Measurements from ENCODE around the gene ATL3.

DNA sequence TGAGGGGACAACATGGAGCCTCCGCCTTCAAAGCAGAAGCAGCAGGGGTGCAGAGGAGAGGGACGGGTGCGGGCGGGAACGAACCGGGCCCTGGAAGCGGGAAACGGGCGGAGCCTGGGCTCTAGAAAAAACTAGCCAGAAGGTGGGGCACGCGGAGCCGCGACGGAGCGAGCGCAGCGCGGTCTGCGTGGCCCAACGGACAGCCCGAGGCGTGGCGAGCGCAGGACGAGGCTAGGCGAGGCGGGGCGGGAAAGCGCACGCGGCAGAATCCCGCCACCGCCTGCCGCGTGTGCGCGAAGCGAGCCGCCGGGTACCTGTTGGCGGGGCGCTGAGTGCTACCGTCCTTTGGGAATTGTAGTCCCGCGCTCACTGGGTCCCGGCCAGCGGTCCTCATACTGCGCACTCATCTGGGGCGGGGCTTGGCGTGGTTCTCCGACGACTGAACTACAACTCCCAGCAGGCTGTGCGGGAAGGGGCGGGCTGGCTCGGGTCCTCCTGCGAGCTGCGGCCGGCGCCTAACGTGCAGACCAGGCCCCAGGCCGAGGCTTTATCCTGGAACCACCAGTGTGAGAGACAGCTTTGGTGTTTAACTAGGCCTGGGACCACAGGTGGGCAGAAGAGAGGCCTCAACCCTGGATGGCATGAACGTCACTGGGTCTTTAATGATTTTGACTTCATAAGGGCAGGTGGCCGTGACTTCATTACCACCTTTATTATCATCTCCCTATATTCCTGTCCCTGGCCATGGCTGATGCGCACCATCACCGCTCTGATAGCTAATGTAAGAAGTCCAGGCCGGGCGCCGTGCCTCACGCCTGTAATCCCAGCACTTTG is at the start of gene ATL3:
- TF ChIP-seq PRDM6 (tag by site-specific recombination; IDR thresholded peaks at IDR 0.05) (no peak), GFI1B (tag by site-specific recombination; IDR thresholded peaks at IDR 0.05) (no peak), ZNF530 (tag by site-specific recombination; IDR thresholded peaks at IDR 0.05; ENCODE audit: low read depth) (no peak), ZFP69B (tag by site-specific recombination; IDR thresholded peaks at IDR 0.05) (peak; percentile 60; the same call in 1 of the 2 replicates), YY2 (tag by site-specific recombination; IDR thresholded peaks at IDR 0.05) (no peak)
- TF ChIP-seq, protein P1, sequence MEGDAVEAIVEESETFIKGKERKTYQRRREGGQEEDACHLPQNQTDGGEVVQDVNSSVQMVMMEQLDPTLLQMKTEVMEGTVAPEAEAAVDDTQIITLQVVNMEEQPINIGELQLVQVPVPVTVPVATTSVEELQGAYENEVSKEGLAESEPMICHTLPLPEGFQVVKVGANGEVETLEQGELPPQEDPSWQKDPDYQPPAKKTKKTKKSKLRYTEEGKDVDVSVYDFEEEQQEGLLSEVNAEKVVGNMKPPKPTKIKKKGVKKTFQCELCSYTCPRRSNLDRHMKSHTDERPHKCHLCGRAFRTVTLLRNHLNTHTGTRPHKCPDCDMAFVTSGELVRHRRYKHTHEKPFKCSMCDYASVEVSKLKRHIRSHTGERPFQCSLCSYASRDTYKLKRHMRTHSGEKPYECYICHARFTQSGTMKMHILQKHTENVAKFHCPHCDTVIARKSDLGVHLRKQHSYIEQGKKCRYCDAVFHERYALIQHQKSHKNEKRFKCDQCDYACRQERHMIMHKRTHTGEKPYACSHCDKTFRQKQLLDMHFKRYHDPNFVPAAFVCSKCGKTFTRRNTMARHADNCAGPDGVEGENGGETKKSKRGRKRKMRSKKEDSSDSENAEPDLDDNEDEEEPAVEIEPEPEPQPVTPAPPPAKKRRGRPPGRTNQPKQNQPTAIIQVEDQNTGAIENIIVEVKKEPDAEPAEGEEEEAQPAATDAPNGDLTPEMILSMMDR (tag by site-specific recombination; IDR thresholded peaks at IDR 0.05) = no peak
- TF ChIP-seq, protein P2, sequence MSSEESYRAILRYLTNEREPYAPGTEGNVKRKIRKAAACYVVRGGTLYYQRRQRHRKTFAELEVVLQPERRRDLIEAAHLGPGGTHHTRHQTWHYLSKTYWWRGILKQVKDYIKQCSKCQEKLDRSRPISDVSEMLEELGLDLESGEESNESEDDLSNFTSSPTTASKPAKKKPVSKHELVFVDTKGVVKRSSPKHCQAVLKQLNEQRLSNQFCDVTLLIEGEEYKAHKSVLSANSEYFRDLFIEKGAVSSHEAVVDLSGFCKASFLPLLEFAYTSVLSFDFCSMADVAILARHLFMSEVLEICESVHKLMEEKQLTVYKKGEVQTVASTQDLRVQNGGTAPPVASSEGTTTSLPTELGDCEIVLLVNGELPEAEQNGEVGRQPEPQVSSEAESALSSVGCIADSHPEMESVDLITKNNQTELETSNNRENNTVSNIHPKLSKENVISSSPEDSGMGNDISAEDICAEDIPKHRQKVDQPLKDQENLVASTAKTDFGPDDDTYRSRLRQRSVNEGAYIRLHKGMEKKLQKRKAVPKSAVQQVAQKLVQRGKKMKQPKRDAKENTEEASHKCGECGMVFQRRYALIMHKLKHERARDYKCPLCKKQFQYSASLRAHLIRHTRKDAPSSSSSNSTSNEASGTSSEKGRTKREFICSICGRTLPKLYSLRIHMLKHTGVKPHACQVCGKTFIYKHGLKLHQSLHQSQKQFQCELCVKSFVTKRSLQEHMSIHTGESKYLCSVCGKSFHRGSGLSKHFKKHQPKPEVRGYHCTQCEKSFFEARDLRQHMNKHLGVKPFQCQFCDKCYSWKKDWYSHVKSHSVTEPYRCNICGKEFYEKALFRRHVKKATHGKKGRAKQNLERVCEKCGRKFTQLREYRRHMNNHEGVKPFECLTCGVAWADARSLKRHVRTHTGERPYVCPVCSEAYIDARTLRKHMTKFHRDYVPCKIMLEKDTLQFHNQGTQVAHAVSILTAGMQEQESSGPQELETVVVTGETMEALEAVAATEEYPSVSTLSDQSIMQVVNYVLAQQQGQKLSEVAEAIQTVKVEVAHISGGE (tag by site-specific recombination; conservative IDR thresholded peaks at IDR 0.05; ENCODE audit: low read depth) = no peak
